ENCODE data around the gene USP47. TPM values are rescaled to one million over a fixed set of nuclear protein-coding genes. Genes with fewer than 3 reads are reported as not detected.

USP47 gene
- total RNA-seq, 1 experiment from 2014 or later: 45.9 TPM

- Histone ChIP-seq H3K4me3 (ENCODE audit: low read depth, low read length, poor library complexity, severe bottlenecking) (no peak overlapping the region), H3K4me1 (ENCODE audit: insufficient read depth, low read length, poor library complexity, severe bottlenecking) (no peaks in the 10 kb centered on the region), H3K27me3 (replicated peaks; ENCODE audit: insufficient read depth, low read depth, low read length, poor library complexity) (no peaks in the 10 kb centered on the region), H3K9me3 (ENCODE audit: low read depth, low read length, poor library complexity, severe bottlenecking) (no peaks in the 10 kb centered on the region), H3K27ac (ENCODE audit: low read depth, low read length, poor library complexity, severe bottlenecking) (no peak overlapping the region), H3K36me3 (ENCODE audit: insufficient read depth, low read length, poor library complexity, severe bottlenecking) (no peaks in the 10 kb centered on the region)
- TF ChIP-seq, protein P1, sequence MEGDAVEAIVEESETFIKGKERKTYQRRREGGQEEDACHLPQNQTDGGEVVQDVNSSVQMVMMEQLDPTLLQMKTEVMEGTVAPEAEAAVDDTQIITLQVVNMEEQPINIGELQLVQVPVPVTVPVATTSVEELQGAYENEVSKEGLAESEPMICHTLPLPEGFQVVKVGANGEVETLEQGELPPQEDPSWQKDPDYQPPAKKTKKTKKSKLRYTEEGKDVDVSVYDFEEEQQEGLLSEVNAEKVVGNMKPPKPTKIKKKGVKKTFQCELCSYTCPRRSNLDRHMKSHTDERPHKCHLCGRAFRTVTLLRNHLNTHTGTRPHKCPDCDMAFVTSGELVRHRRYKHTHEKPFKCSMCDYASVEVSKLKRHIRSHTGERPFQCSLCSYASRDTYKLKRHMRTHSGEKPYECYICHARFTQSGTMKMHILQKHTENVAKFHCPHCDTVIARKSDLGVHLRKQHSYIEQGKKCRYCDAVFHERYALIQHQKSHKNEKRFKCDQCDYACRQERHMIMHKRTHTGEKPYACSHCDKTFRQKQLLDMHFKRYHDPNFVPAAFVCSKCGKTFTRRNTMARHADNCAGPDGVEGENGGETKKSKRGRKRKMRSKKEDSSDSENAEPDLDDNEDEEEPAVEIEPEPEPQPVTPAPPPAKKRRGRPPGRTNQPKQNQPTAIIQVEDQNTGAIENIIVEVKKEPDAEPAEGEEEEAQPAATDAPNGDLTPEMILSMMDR (conservative IDR thresholded peaks at IDR 0.05; ENCODE audit: low read depth, low read length): no peak
- no peak for TF ChIP-seq EZH2 (IDR thresholded peaks at IDR 0.05; ENCODE audit: borderline replicate concordance, low read depth, low read length, poor library complexity, severe bottlenecking)
- POLR2A ChIA-PET (ENCODE audit: low non-redundant PET): no interaction called here
- CTCF ChIA-PET: no interaction called here
- BruUV-seq (replicated peaks): no TSS peak
- intact Hi-C loops (cut with micrococcal nuclease; ENCODE audit: unreplicated experiment): no loop called here
- DNase-seq (ENCODE audit: low spot score): no peak
Measured at GRCh38 chr11:11997049-11997322, 155.2 kb downstream of the USP47 start.

- no peak overlapping the region for H3K27ac ChIP-seq (ENCODE audit: low read depth, low read length, poor library complexity, severe bottlenecking)
- no TSS peak for BruUV-seq (replicated peaks)
- no peaks in the 10 kb centered on the region for H3K36me3 ChIP-seq (ENCODE audit: insufficient read depth, low read length, poor library complexity, severe bottlenecking)
- H3K27me3 ChIP-seq (replicated peaks; ENCODE audit: insufficient read depth, low read depth, low read length, poor library complexity): no peaks in the 10 kb centered on the region
- ChIA-PET POLR2A (ENCODE audit: low non-redundant PET) (no interaction called here), CTCF (no interaction called here)
- no peaks in the 10 kb centered on the region for H3K9me3 ChIP-seq (ENCODE audit: low read depth, low read length, poor library complexity, severe bottlenecking)
- H3K4me3 ChIP-seq (ENCODE audit: low read depth, low read length, poor library complexity, severe bottlenecking): no peak overlapping the region
- DNase-seq (ENCODE audit: low spot score): no peak
- no peaks in the 10 kb centered on the region for H3K4me1 ChIP-seq (ENCODE audit: insufficient read depth, low read length, poor library complexity, severe bottlenecking)
- TF ChIP-seq EZH2 (IDR thresholded peaks at IDR 0.05; ENCODE audit: borderline replicate concordance, low read depth, low read length, poor library complexity, severe bottlenecking): no peak
- TF ChIP-seq, protein P1 (conservative IDR thresholded peaks at IDR 0.05; ENCODE audit: low read depth, low read length): no peak
- intact Hi-C loops (cut with micrococcal nuclease; ENCODE audit: unreplicated experiment): no loop called here
Measured at GRCh38 chr11:11998091-11998781, 156.5 kb downstream of the USP47 start.

DNA sequence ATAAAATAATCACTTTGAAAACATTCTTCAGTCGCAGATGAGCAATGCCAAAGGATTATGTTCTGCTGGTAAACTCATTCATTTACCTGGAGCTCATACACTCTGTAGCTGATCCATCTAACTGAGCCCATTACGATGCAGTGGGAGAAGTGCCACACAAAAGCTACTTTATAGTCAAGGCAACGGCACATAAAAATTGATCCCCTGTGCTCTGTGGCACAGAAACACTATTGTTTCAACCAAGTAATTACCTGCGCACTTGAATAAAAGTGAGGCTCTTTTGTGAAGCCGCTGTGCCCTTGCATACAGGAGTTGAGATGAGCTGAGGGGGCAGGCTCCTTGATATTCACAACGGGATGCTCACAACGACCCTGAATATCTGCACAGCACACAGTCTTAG lies 159.4 kb downstream of the USP47 start:
- CTCF ChIA-PET: no interaction called here
- TF ChIP-seq, protein P1 (conservative IDR thresholded peaks at IDR 0.05; ENCODE audit: low read depth, low read length): no peak
- no peak for TF ChIP-seq EZH2 (IDR thresholded peaks at IDR 0.05; ENCODE audit: borderline replicate concordance, low read depth, low read length, poor library complexity, severe bottlenecking)
- peaks cover 20% of the 10 kb centered on the region for H3K27me3 ChIP-seq (replicated peaks; ENCODE audit: insufficient read depth, low read depth, low read length, poor library complexity)
- no peak for DNase-seq (ENCODE audit: low spot score)
- H3K4me3 ChIP-seq (ENCODE audit: low read depth, low read length, poor library complexity, severe bottlenecking): no peak overlapping the region
- H3K4me1 ChIP-seq (ENCODE audit: insufficient read depth, low read length, poor library complexity, severe bottlenecking): no peaks in the 10 kb centered on the region
- no peaks in the 10 kb centered on the region for H3K9me3 ChIP-seq (ENCODE audit: low read depth, low read length, poor library complexity, severe bottlenecking)
- POLR2A ChIA-PET (ENCODE audit: low non-redundant PET): no interaction called here
- H3K36me3 ChIP-seq (ENCODE audit: insufficient read depth, low read length, poor library complexity, severe bottlenecking): no peaks in the 10 kb centered on the region
- intact Hi-C loops (cut with micrococcal nuclease; ENCODE audit: unreplicated experiment): no loop called here
- BruUV-seq (replicated peaks): no TSS peak
- no peak overlapping the region for H3K27ac ChIP-seq (ENCODE audit: low read depth, low read length, poor library complexity, severe bottlenecking)
